NCI-H146 treated with DMSO at 0.1 percent for 48 hours (cell line): ENCODE measurements around the gene SLC26A1.

Experiments
- DNase-seq: peaks from one replicate; lab custom pipeline; 2025; ENCODE audit not compliant: unreplicated experiment; lab: John Stamatoyannopoulos, UW

SLC26A1 gene

DNA sequence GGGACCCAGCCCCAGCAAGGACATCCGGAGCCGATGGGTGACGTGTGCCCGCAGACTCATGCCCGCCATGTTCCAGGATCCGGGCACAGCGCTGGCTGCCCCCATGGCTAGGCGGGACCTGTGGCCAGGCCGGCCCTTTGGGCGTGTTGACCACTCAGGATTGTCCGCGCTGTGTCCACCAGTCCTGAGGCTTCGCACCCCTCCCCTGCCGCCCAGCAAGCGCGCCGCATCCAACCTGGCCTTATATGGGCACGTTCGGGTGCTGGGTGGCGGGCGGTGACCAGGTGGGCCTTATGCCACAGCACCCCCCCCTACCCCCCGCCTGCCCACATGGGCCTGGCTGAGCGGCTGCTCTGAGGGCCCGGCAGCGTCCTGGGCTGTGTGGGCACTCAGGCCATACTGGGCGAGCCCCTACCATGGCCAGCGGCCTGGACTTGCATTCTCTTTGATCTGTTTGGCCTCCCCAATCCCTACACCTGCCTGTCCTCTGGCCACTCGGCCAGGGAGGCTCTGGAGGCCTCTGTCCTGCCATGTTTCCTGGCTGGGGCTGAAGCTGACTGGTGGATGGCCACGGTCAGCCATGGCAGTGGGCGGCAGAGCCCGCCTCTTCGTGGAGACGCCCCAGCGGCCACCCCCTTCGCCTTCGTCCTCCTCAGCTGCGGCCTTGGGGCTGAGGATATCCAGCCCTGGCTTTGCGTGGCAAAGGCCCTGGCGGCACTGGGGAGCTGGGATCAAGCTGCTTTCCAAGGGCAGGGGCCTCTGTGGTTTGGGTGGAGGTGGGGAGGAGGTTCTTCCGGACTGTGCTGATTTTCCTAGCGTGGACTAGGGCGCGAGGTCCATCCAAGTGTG is 20.2 kb upstream of the SLC26A1 start:
- no peak for DNase-seq

DNA sequence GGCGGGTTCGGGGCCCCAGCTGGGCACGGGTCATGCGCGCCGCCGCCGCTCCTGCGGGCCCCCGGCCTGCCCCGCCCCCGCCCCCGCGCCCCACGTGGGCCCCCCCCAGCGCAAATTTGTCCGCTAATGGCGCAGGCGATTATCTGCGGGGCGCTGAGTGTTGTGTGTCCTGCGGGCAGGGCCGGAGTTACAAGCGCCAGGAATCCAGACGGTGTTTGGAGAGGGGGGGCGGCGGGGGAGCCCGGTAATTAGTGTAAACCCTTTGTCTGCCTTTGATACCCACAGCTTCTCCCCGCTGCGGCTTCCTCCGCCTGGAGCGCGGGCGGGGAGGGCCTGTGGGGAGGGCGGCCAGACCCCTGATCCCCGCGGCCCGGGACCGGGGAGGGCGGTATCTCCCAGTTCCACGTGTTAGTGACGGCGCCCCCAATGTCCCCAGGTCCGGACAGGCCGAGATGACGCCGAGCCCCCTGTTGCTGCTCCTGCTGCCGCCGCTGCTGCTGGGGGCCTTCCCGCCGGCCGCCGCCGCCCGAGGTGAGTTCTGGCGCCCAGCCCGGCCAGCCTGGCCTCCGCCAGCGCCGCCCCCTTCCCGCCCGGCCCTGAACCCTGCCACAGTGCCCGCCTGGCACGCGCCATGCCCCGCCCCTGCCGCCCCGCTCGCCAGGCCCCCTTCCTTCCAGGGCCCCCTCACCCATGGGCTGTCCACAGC is 19.0 kb upstream of the SLC26A1 start:
- no peak for DNase-seq

- no peak for DNase-seq
Measured at GRCh38 chr4:1011666-1012033, 18.4 kb upstream of the SLC26A1 start.

GRCh38 chr4:1011022-1011665 is 17.9 kb upstream of the SLC26A1 start, which contains the start of gene FGFRL1:
FGFRL1 (plus strand) TSS chr4:1011626; CDS start chr4:1012486, 860 bp downstream.
- no peak for DNase-seq

DNA sequence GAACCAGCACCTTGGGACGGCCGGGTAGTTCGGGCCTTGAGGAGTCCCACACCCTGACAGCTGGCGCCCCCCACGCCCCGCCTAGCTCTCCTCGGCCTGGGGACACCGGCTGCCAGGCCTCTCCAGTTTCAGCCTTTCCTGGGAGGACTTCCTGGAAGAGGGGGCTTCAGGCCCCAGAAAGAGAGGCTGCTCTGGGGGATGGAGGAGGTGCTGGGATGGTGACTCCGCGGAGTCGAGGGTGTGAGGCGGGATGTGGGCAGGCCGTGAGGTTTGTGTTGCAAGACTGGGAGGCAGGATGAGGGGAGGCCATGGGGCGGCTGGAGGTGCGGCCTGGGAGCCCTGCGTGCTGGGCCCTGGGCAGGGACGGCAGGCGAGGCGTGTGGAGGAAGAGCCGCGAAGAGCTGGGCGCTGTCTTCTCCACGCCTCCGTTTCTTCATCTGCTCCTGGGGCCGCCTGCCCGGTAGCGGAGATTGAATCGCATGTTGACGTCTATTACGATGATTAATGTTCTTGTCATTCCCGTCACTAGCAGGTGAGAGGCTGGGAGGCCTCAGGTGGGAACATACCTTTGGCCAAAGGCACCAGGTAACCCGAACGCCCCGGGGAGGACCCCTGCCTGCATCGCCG is 17.3 kb upstream of the SLC26A1 start:
- no peak for DNase-seq

- DNase-seq: no peak
Measured at GRCh38 chr4:1009542-1010394, 16.6 kb upstream of the SLC26A1 start.

GRCh38 chr4:1008840-1009541 is 15.8 kb upstream of the SLC26A1 start:
- no peak for DNase-seq

- DNase-seq: no peak
Measured at GRCh38 chr4:1006856-1007255, 13.7 kb upstream of the SLC26A1 start.

- DNase-seq: no peak
Measured at GRCh38 chr4:1004557-1005485, 11.6 kb upstream of the SLC26A1 start.

DNA sequence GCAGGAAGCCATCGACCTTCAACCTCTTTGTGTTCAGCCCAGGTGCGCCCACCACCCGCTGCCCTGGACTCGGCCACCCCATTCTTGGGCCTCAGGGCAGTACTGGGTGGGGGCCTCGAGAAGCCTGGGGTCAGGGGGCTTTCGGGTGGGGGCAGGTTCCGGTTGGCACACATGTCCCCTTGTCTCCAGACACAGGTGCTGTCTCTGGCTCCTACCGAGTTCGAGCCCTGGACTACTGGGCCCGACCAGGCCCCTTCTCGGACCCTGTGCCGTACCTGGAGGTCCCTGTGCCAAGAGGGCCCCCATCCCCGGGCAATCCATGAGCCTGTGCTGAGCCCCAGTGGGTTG is 10.8 kb upstream of the SLC26A1 start:
- no peak for DNase-seq

GRCh38 chr4:1003271-1004070 is 10.3 kb upstream of the SLC26A1 start:
- DNase-seq: no peak

GRCh38 chr4:1002631-1003251 is 9.5 kb upstream of the SLC26A1 start:
- no peak for DNase-seq

- no peak for DNase-seq
Measured at GRCh38 chr4:1002131-1002630, 9.0 kb upstream of the SLC26A1 start.

DNA sequence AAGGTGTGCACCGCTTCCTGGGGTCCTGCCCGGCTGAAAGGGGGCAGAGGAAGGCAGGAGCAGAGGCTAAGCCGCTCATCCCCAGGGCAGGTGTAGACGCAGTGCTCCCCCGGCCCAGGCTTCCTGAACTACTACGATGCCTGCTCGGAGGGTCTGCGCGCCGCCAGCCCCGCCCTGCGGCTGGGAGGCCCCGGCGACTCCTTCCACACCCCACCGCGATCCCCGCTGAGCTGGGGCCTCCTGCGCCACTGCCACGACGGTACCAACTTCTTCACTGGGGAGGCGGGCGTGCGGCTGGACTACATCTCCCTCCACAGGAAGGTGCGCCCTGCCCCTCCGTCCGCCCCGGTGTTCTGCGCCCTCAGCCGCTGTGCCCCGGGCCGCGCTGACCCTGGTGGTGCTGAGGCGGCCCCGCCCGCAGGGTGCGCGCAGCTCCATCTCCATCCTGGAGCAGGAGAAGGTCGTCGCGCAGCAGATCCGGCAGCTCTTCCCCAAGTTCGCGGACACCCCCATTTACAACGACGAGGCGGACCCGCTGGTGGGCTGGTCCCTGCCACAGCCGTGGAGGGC is 8.4 kb upstream of the SLC26A1 start:
- DNase-seq: no peak

GRCh38 chr4:1000686-1001260 is 7.6 kb upstream of the SLC26A1 start:
- DNase-seq: no peak

- DNase-seq: no peak
Measured at GRCh38 chr4:999882-1000425, 6.8 kb upstream of the SLC26A1 start.
